Prostate gland (tissue), 2 donors: ENCODE measurements around the gene TENT5C. TPM values are rescaled to one million over a fixed set of nuclear protein-coding genes. Genes with fewer than 3 reads are reported as not detected.

Source experiments
- DNase-seq: peaks from one replicate; pipeline ENCODE4 v3.0.0-alpha.2; 2019; ENCODE audit warnings: low spot score
- H3K27ac ChIP-seq, 2 donors: fragments of 200-600 bp; sonication (generic); 2 replicates each; pipeline ENCODE4 v1.5.1; 2017 to 2019
- H3K27me3 ChIP-seq: fragments of 200-600 bp; sonication (generic); replicated peaks from 2 replicates; pipeline ENCODE4 v1.5.1; 2019; ENCODE audit not compliant: insufficient read depth
- H3K36me3 ChIP-seq, 2 donors: fragments of 200-600 bp; sonication (generic); 1 replicate in 1 of 2; 2 replicates in 1 of 2; pipeline versions ENCODE4 v1.5.1 to v1.8.1; 2017 to 2019
- H3K4me1 ChIP-seq: fragments of 200-600 bp; sonication (generic); replicated peaks from 2 replicates; pipeline ENCODE4 v1.5.1; 2019
- H3K4me3 ChIP-seq, 2 donors: fragments of 200-600 bp; sonication (generic); 2 replicates each; pipeline ENCODE4 v1.5.1; 2017 to 2019
- H3K9me3 ChIP-seq: fragments of 200-600 bp; sonication (generic); 2 replicates; pipeline ENCODE4 v1.5.1; 2017
- POLR2A ChIP-seq: fragments of 450-650 bp; IDR thresholded peaks from one replicate; pipeline ENCODE4 v1.6.1; 2016; ENCODE audit warnings: antibody characterized with exemption, mild to moderate bottlenecking
- POLR2AphosphoS5 ChIP-seq: sonication (generic); formaldehyde crosslinking; IDR thresholded peaks from one replicate; pipeline ENCODE4 v1.6.1; 2017; ENCODE audit warnings: antibody characterized with exemption
- WGBS: methylation state at CpG from one replicate; pipeline ENCODE4 v1.1.5; 2018; 5-methylcytosine and 5-hydroxymethylcytosine counted together
- intact Hi-C: fragments of 100-400 bp; cut with DNase I; formaldehyde crosslinking; loops from one replicate; pipeline ENCODE4 v1.14.2; 2022
- total RNA-seq, 2 donors: library from RNA; depleted of rRNA; stranded (reverse); fragments of >200 nt; gene quantifications; one replicate each; pipeline ENCODE4 v1.1.0, GENCODE V29; 2016
- TF ChIP-seq, protein P1 (sequence below), 4 experiments: fragments of 200-600 bp in 2 of 4; fragments of 450-650 bp in 2 of 4; sonication (generic) in 2 of 4; IDR thresholded peaks; 1 replicate in 3 of 4; 2 replicates in 1 of 4; pipeline ENCODE4 v1.5.1; 2016 to 2019; ENCODE audit warnings: antibody characterized with exemption in 4 of 4, mild to moderate bottlenecking in 2 of 4, moderate library complexity in 2 of 4

The TENT5C gene
- total RNA-seq, 2 donors from 2014 or later: 23.1 to 28.7 TPM

DNA sequence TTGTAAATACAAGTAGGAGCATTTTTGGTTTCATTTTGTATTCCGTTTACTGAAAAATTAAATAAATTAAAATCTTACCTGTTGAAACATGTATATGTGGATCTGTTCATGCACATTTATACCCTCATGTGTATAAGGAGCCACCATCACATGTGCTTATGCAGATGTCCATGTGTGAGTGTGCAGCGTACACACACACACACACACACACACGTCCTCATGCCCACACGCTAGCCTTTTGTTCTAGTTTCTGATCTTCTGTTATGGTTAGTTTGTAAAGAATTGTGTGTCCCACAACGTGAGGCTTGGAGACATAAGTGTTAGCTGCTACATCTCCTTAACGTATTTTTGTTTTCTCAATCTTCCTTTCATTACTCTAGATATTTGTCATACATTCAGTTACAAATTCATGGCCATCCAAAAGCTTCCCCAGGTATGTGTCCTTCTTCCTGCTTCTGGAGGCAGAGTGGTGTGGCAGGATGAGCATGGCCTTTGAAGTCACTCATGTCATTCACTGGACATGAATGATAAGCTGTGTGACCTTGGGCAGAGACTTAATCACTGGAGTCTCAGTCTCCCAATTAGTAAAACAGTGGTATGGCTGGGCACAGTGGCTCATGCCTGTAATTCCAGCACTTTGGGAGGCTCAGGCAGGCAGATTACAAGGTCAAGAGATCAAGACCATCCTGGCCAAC is 54.6 kb downstream of the TENT5C start:
- intact Hi-C loops: no loop called here
- no peaks in the 10 kb centered on the region for H3K27me3 ChIP-seq
- no peaks in the 10 kb centered on the region for H3K4me1 ChIP-seq
- no peak for TF ChIP-seq POLR2A
- TF ChIP-seq, protein P1, sequence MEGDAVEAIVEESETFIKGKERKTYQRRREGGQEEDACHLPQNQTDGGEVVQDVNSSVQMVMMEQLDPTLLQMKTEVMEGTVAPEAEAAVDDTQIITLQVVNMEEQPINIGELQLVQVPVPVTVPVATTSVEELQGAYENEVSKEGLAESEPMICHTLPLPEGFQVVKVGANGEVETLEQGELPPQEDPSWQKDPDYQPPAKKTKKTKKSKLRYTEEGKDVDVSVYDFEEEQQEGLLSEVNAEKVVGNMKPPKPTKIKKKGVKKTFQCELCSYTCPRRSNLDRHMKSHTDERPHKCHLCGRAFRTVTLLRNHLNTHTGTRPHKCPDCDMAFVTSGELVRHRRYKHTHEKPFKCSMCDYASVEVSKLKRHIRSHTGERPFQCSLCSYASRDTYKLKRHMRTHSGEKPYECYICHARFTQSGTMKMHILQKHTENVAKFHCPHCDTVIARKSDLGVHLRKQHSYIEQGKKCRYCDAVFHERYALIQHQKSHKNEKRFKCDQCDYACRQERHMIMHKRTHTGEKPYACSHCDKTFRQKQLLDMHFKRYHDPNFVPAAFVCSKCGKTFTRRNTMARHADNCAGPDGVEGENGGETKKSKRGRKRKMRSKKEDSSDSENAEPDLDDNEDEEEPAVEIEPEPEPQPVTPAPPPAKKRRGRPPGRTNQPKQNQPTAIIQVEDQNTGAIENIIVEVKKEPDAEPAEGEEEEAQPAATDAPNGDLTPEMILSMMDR (IDR thresholded peaks at IDR 0.05): no peak
- TF ChIP-seq POLR2AphosphoS5: no peak
- no peak for DNase-seq
- 57% methylated on average over 6 of the region's 6 CpGs for WGBS
- H3K9me3 ChIP-seq: no peaks in the 10 kb centered on the region
- no peaks in the 10 kb centered on the region for H3K36me3 ChIP-seq
- no peak overlapping the region for H3K4me3 ChIP-seq
- H3K27ac ChIP-seq: no peak overlapping the region

DNA sequence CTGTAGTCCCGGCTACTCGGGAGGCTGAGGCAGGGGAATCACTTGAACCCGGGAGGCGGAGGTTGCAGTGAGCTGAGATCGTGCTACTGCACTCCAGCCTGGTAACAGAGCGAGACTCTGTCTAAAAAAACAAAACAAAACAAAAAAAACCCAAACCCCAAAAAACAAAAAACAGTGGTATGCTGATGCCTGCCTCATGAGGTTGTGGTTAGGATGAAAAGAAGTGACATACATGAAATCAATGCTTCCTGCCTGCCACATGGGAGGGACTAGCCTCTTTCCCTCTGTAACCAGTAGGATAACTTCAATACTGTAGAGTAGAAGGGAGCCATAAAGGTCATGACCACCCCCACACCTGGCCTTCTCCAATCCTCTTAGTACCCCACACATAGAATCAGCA is 55.2 kb downstream of the TENT5C start:
- TF ChIP-seq POLR2AphosphoS5 (no peak), POLR2A (no peak)
- TF ChIP-seq, protein P1 (IDR thresholded peaks at IDR 0.05): no peak
- Histone ChIP-seq H3K4me3 (no peak overlapping the region), H3K27me3 (no peaks in the 10 kb centered on the region), H3K9me3 (no peaks in the 10 kb centered on the region), H3K27ac (no peak overlapping the region), H3K4me1 (no peaks in the 10 kb centered on the region), H3K36me3 (no peaks in the 10 kb centered on the region)
- DNase-seq: no peak
- 95% methylated on average over 6 of the region's 6 CpGs for WGBS
- intact Hi-C loops: no loop called here

DNA sequence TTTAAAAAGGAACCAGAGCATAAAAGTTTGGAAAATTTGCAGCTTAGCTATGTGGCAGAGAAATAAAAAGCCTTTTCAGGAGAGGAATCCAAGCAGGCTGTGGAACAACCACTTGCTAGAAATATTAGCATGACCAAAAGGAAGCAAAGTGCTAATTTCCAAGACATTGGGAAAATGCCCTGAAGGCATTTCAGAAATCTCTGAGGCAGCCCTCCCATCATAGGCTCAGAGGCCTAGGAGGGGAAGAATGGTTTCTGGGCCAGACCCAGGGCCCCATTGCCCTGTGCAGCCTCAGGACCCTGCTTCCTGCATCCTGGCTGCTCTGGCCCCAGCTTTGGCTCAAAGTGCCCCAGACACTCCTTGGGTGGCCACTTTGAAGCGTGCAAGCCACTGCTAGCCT is 56.8 kb downstream of the TENT5C start:
- H3K9me3 ChIP-seq: no peaks in the 10 kb centered on the region
- WGBS: 100% methylated on average over 1 of the region's 1 CpG
- no peak overlapping the region for H3K27ac ChIP-seq
- H3K4me3 ChIP-seq: no peak overlapping the region
- no peak for DNase-seq
- H3K36me3 ChIP-seq: no peaks in the 10 kb centered on the region
- H3K27me3 ChIP-seq: no peaks in the 10 kb centered on the region
- intact Hi-C loops: no loop called here
- TF ChIP-seq POLR2AphosphoS5 (no peak), POLR2A (no peak)
- TF ChIP-seq, protein P1 (IDR thresholded peaks at IDR 0.05): no peak
- H3K4me1 ChIP-seq: no peaks in the 10 kb centered on the region

DNA sequence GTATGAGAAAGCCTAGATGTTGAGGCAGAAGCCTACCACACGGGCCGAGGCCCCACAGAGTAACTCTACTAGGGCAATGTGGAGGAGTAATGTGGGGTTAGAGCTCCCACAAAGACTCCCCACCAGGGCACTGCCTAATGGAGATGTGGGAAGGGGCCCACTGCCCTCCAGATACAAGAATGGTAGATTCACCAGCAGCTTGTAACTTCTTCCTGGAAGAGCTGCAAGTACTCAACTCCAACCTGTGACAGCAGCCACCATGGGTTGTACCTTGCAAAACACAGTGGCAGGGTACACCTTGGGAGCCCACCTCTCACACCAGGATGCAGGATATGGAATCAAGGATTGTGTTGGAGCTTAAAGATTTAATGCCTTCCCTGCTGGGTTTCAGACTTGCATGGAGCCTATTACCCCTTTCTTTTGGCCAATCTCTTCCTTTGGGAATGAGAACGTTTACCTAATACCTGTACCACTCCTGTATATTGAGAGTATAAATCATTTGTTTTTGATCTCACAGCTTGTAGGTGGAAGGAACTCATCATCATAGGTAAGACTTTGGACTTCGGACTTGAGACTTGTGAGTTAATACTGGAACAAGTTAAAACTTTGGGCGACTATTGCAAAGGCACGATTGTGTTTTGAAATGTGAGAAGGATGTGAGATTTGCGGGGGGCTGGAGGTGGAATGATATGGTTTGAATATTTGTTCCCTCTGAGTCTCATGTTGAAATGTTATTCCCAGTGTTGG is 57.5 kb downstream of the TENT5C start:
- TF ChIP-seq POLR2AphosphoS5 (no peak), POLR2A (no peak)
- TF ChIP-seq, protein P1 (IDR thresholded peaks at IDR 0.05): no peak
- Histone ChIP-seq H3K4me3 (no peak overlapping the region), H3K9me3 (no peaks in the 10 kb centered on the region), H3K36me3 (no peaks in the 10 kb centered on the region), H3K27me3 (no peaks in the 10 kb centered on the region), H3K27ac (no peak overlapping the region), H3K4me1 (no peaks in the 10 kb centered on the region)
- intact Hi-C loops: no loop called here
- WGBS: 91% methylated on average over 7 of the region's 7 CpGs
- DNase-seq: no peak

DNA sequence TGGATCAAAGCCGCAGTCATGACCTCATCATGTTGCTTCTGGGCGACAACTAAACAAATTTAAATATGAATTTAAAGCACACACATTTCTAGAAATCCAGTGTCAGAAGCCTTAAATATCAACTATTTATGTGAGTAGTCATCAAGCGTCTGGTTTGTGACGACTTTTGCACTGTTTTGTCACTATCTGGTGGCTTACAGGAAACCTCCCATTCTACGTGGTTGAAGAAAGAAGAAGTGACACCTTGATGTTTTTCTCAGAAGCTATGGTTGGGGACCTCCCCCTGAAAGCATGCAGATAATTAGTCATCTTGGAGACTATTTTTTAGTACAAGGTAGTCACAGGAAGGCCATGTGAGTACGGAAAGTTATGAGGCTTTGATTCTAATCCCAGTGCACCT is 58.5 kb downstream of the TENT5C start:
- Histone ChIP-seq H3K27me3 (no peaks in the 10 kb centered on the region), H3K36me3 (no peaks in the 10 kb centered on the region), H3K4me3 (no peak overlapping the region), H3K27ac (no peak overlapping the region), H3K4me1 (no peaks in the 10 kb centered on the region), H3K9me3 (no peaks in the 10 kb centered on the region)
- DNase-seq: no peak
- WGBS: 90% methylated on average over 6 of the region's 6 CpGs
- intact Hi-C loops: no loop called here
- TF ChIP-seq, protein P1 (IDR thresholded peaks at IDR 0.05): no peak
- TF ChIP-seq POLR2A (no peak), POLR2AphosphoS5 (no peak)
